ENCODE results near the gene MYO1H.

The MYO1H gene

GRCh38 chr12:109440851-109441490, 93.3 kb downstream of the MYO1H start:
- no peak overlapping the region for H4K8ac ChIP-seq (ENCODE audit: low read depth, low read length)
- H3K9ac ChIP-seq (ENCODE audit: low read length), result no peak overlapping the region
- no peaks in the 10 kb centered on the region for H3K36me3 ChIP-seq (ENCODE audit: control insufficient read depth, insufficient read depth, low read length)
- peaks cover 2% of the 10 kb centered on the region for H3K4me1 ChIP-seq (ENCODE audit: control insufficient read depth, low read depth, low read length)
- no peak overlapping the region for H4K5ac ChIP-seq (ENCODE audit: low read length)
- H3K18ac ChIP-seq (ENCODE audit: low read length), result no peak overlapping the region
- WGBS (ENCODE audit: extremely low coverage, insufficient coverage, low lambda C conversion rate), result no CpG with 5 or more reads among the region's 9 CpGs
- H2BK15ac ChIP-seq (replicated peaks; ENCODE audit: low read depth), result no peak overlapping the region
- H3K27ac ChIP-seq (ENCODE audit: low read depth, low read length), result no peak overlapping the region
- H3K27me3 ChIP-seq (ENCODE audit: insufficient read depth, low read length, poor library complexity), result no peaks in the 10 kb centered on the region
- no peaks in the 10 kb centered on the region for H3K79me2 ChIP-seq (ENCODE audit: control insufficient read depth, insufficient read depth, low read length)
- no peak overlapping the region for H3K56ac ChIP-seq (ENCODE audit: low read length)
- H3K4me2 ChIP-seq (ENCODE audit: low read length), result no peak overlapping the region
- H3K4ac ChIP-seq (ENCODE audit: low read depth, low read length), result no peak overlapping the region
- no peak overlapping the region for H2AK5ac ChIP-seq (ENCODE audit: low read length)
- H2BK5ac ChIP-seq (ENCODE audit: low read length), result no peak overlapping the region
- no peak overlapping the region for H3K4me3 ChIP-seq (ENCODE audit: low read length)
- H3K79me1 ChIP-seq (ENCODE audit: low read length), result no peaks in the 10 kb centered on the region
- DNase-seq, result peak; percentile 71
- no peak overlapping the region for H3K23ac ChIP-seq (ENCODE audit: low read length)
- no peak overlapping the region for H2BK120ac ChIP-seq (ENCODE audit: low read depth, low read length)

- Histone ChIP-seq H3K4ac (ENCODE audit: low read depth, low read length) (no peak overlapping the region), H3K18ac (ENCODE audit: low read length) (no peak overlapping the region), H3K36me3 (ENCODE audit: control insufficient read depth, insufficient read depth, low read length) (no peaks in the 10 kb centered on the region), H3K79me1 (ENCODE audit: low read length) (no peaks in the 10 kb centered on the region), H3K23ac (ENCODE audit: low read length) (no peak overlapping the region), H2AK5ac (ENCODE audit: low read length) (no peak overlapping the region), H3K27ac (ENCODE audit: low read depth, low read length) (no peak overlapping the region), H3K56ac (ENCODE audit: low read length) (no peak overlapping the region), H4K8ac (ENCODE audit: low read depth, low read length) (no peak overlapping the region), H3K4me2 (ENCODE audit: low read length) (no peak overlapping the region), H4K5ac (ENCODE audit: low read length) (no peak overlapping the region), H3K4me3 (ENCODE audit: low read length) (no peak overlapping the region), H3K79me2 (ENCODE audit: control insufficient read depth, insufficient read depth, low read length) (no peaks in the 10 kb centered on the region), H3K9ac (ENCODE audit: low read length) (no peak overlapping the region), H2BK120ac (ENCODE audit: low read depth, low read length) (no peak overlapping the region), H2BK15ac (replicated peaks; ENCODE audit: low read depth) (no peak overlapping the region), H3K27me3 (ENCODE audit: insufficient read depth, low read length, poor library complexity) (no peaks in the 10 kb centered on the region), H3K4me1 (ENCODE audit: control insufficient read depth, low read depth, low read length) (no peaks in the 10 kb centered on the region), H2BK5ac (ENCODE audit: low read length) (no peak overlapping the region)
- DNase-seq, result no peak
- no CpG with 5 or more reads among the region's 5 CpGs for WGBS (ENCODE audit: extremely low coverage, insufficient coverage, low lambda C conversion rate)
These were observed 96.1 kb downstream of the MYO1H start for GRCh38 chr12:109443794-109444193.

GRCh38 chr12:109444259-109444658, 96.6 kb downstream of the MYO1H start:
- Histone ChIP-seq H2BK5ac (ENCODE audit: low read length) (no peak overlapping the region), H3K9ac (ENCODE audit: low read length) (no peak overlapping the region), H2BK120ac (ENCODE audit: low read depth, low read length) (no peak overlapping the region), H3K27ac (ENCODE audit: low read depth, low read length) (no peak overlapping the region), H2AK5ac (ENCODE audit: low read length) (no peak overlapping the region), H3K79me2 (ENCODE audit: control insufficient read depth, insufficient read depth, low read length) (no peaks in the 10 kb centered on the region), H3K4ac (ENCODE audit: low read depth, low read length) (no peak overlapping the region), H3K27me3 (ENCODE audit: insufficient read depth, low read length, poor library complexity) (no peaks in the 10 kb centered on the region), H4K8ac (ENCODE audit: low read depth, low read length) (no peak overlapping the region), H3K56ac (ENCODE audit: low read length) (no peak overlapping the region), H3K4me2 (ENCODE audit: low read length) (no peak overlapping the region), H3K36me3 (ENCODE audit: control insufficient read depth, insufficient read depth, low read length) (no peaks in the 10 kb centered on the region), H3K23ac (ENCODE audit: low read length) (no peak overlapping the region), H3K79me1 (ENCODE audit: low read length) (no peaks in the 10 kb centered on the region), H4K5ac (ENCODE audit: low read length) (no peak overlapping the region), H3K4me1 (ENCODE audit: control insufficient read depth, low read depth, low read length) (no peaks in the 10 kb centered on the region), H3K18ac (ENCODE audit: low read length) (no peak overlapping the region), H3K4me3 (ENCODE audit: low read length) (no peak overlapping the region), H2BK15ac (replicated peaks; ENCODE audit: low read depth) (no peak overlapping the region)
- WGBS (ENCODE audit: extremely low coverage, insufficient coverage, low lambda C conversion rate), result no CpG with 5 or more reads among the region's 6 CpGs
- DNase-seq, result no peak

GRCh38 chr12:109445191-109445609, 97.5 kb downstream of the MYO1H start:
- no peak overlapping the region for H3K4ac ChIP-seq (ENCODE audit: low read depth, low read length)
- H3K9ac ChIP-seq (ENCODE audit: low read length), result no peak overlapping the region
- H3K18ac ChIP-seq (ENCODE audit: low read length), result no peak overlapping the region
- H3K4me1 ChIP-seq (ENCODE audit: control insufficient read depth, low read depth, low read length), result no peaks in the 10 kb centered on the region
- no peak overlapping the region for H4K5ac ChIP-seq (ENCODE audit: low read length)
- no CpG with 5 or more reads among the region's 2 CpGs for WGBS (ENCODE audit: extremely low coverage, insufficient coverage, low lambda C conversion rate)
- H3K27me3 ChIP-seq (ENCODE audit: insufficient read depth, low read length, poor library complexity), result no peaks in the 10 kb centered on the region
- no peak overlapping the region for H2BK15ac ChIP-seq (replicated peaks; ENCODE audit: low read depth)
- H2AK5ac ChIP-seq (ENCODE audit: low read length), result no peak overlapping the region
- no peak overlapping the region for H3K27ac ChIP-seq (ENCODE audit: low read depth, low read length)
- H4K8ac ChIP-seq (ENCODE audit: low read depth, low read length), result no peak overlapping the region
- H3K23ac ChIP-seq (ENCODE audit: low read length), result no peak overlapping the region
- no peaks in the 10 kb centered on the region for H3K79me2 ChIP-seq (ENCODE audit: control insufficient read depth, insufficient read depth, low read length)
- H2BK5ac ChIP-seq (ENCODE audit: low read length), result no peak overlapping the region
- no peaks in the 10 kb centered on the region for H3K36me3 ChIP-seq (ENCODE audit: control insufficient read depth, insufficient read depth, low read length)
- no peaks in the 10 kb centered on the region for H3K79me1 ChIP-seq (ENCODE audit: low read length)
- no peak overlapping the region for H3K56ac ChIP-seq (ENCODE audit: low read length)
- H3K4me2 ChIP-seq (ENCODE audit: low read length), result no peak overlapping the region
- no peak overlapping the region for H2BK120ac ChIP-seq (ENCODE audit: low read depth, low read length)
- no peak overlapping the region for H3K4me3 ChIP-seq (ENCODE audit: low read length)
- DNase-seq, result no peak

GRCh38 chr12:109446869-109447268, 99.2 kb downstream of the MYO1H start:
- Histone ChIP-seq H3K27me3 (ENCODE audit: insufficient read depth, low read length, poor library complexity) (no peaks in the 10 kb centered on the region), H3K18ac (ENCODE audit: low read length) (no peak overlapping the region), H3K4me3 (ENCODE audit: low read length) (no peak overlapping the region), H3K4ac (ENCODE audit: low read depth, low read length) (no peak overlapping the region), H2BK5ac (ENCODE audit: low read length) (no peak overlapping the region), H3K27ac (ENCODE audit: low read depth, low read length) (no peak overlapping the region), H4K5ac (ENCODE audit: low read length) (no peak overlapping the region), H3K9ac (ENCODE audit: low read length) (no peak overlapping the region), H3K36me3 (ENCODE audit: control insufficient read depth, insufficient read depth, low read length) (peaks cover 2% of the 10 kb centered on the region), H3K56ac (ENCODE audit: low read length) (no peak overlapping the region), H2AK5ac (ENCODE audit: low read length) (no peak overlapping the region), H4K8ac (ENCODE audit: low read depth, low read length) (no peak overlapping the region), H3K4me1 (ENCODE audit: control insufficient read depth, low read depth, low read length) (no peaks in the 10 kb centered on the region), H2BK15ac (replicated peaks; ENCODE audit: low read depth) (no peak overlapping the region), H3K79me1 (ENCODE audit: low read length) (no peaks in the 10 kb centered on the region), H3K23ac (ENCODE audit: low read length) (no peak overlapping the region), H2BK120ac (ENCODE audit: low read depth, low read length) (no peak overlapping the region), H3K4me2 (ENCODE audit: low read length) (no peak overlapping the region), H3K79me2 (ENCODE audit: control insufficient read depth, insufficient read depth, low read length) (peaks cover 2% of the 10 kb centered on the region)
- WGBS (ENCODE audit: extremely low coverage, insufficient coverage, low lambda C conversion rate), result no CpG with 5 or more reads among the region's 8 CpGs
- no peak for DNase-seq

GRCh38 chr12:109447482-109447881, 99.8 kb downstream of the MYO1H start:
- no peak overlapping the region for H3K18ac ChIP-seq (ENCODE audit: low read length)
- H3K9ac ChIP-seq (ENCODE audit: low read length), result no peak overlapping the region
- H2BK120ac ChIP-seq (ENCODE audit: low read depth, low read length), result no peak overlapping the region
- peaks cover 2% of the 10 kb centered on the region for H3K79me2 ChIP-seq (ENCODE audit: control insufficient read depth, insufficient read depth, low read length)
- no peak overlapping the region for H3K4me3 ChIP-seq (ENCODE audit: low read length)
- H2BK5ac ChIP-seq (ENCODE audit: low read length), result no peak overlapping the region
- no peak overlapping the region for H2AK5ac ChIP-seq (ENCODE audit: low read length)
- H3K4me1 ChIP-seq (ENCODE audit: control insufficient read depth, low read depth, low read length), result no peaks in the 10 kb centered on the region
- H3K23ac ChIP-seq (ENCODE audit: low read length), result no peak overlapping the region
- H3K56ac ChIP-seq (ENCODE audit: low read length), result no peak overlapping the region
- no peaks in the 10 kb centered on the region for H3K27me3 ChIP-seq (ENCODE audit: insufficient read depth, low read length, poor library complexity)
- H4K8ac ChIP-seq (ENCODE audit: low read depth, low read length), result no peak overlapping the region
- peaks cover 2% of the 10 kb centered on the region for H3K36me3 ChIP-seq (ENCODE audit: control insufficient read depth, insufficient read depth, low read length)
- H3K4ac ChIP-seq (ENCODE audit: low read depth, low read length), result no peak overlapping the region
- H2BK15ac ChIP-seq (replicated peaks; ENCODE audit: low read depth), result no peak overlapping the region
- no peak overlapping the region for H3K27ac ChIP-seq (ENCODE audit: low read depth, low read length)
- no CpG with 5 or more reads among the region's 9 CpGs for WGBS (ENCODE audit: extremely low coverage, insufficient coverage, low lambda C conversion rate)
- DNase-seq, result no peak
- H3K4me2 ChIP-seq (ENCODE audit: low read length), result no peak overlapping the region
- H3K79me1 ChIP-seq (ENCODE audit: low read length), result no peaks in the 10 kb centered on the region
- H4K5ac ChIP-seq (ENCODE audit: low read length), result no peak overlapping the region

Measured in mesendoderm (in vitro differentiated cells).